ENCODE measurements around the gene CTNNBL1. TPM values are rescaled to one million over a fixed set of nuclear protein-coding genes. Genes with fewer than 3 reads are reported as not detected.
A peak's percentile ranks its signal among the peaks of the same experiment; 100 is the strongest.

CTNNBL1 gene
- total RNA-seq, 1 experiment from 2014 or later, result 49.9 TPM

GRCh38 chr20:37898233-37899104 lies 204.6 kb downstream of the CTNNBL1 start:
- BruUV-seq (replicated peaks), result no TSS peak
- ChIA-PET CTCF (no interaction called here), POLR2A (ENCODE audit: unreplicated experiment) (no interaction called here)
- TF ChIP-seq EZH2phosphoT487 (IDR thresholded peaks at IDR 0.05; ENCODE audit: borderline replicate concordance, low read length), result no peak
- TF ChIP-seq EZH2 (IDR thresholded peaks at IDR 0.05; ENCODE audit: low read length, unreplicated experiment), result no peak
- no peak for TF ChIP-seq CTCF (conservative IDR thresholded peaks at IDR 0.05; ENCODE audit: low read depth, low read length)
- no peaks in the 10 kb centered on the region for H3K27me3 ChIP-seq (ENCODE audit: low read length)
- H3K36me3 ChIP-seq (ENCODE audit: low read depth, low read length), result no peaks in the 10 kb centered on the region
- no peak for ATAC-seq
- no peak overlapping the region for H3K27ac ChIP-seq (ENCODE audit: low read length)
- no peaks in the 10 kb centered on the region for H3K9me3 ChIP-seq (ENCODE audit: low read length)
- intact Hi-C loops (cut with micrococcal nuclease), result no loop called here
- no peaks in the 10 kb centered on the region for H4K20me1 ChIP-seq (ENCODE audit: low read length)
- peak overlapping the region; percentile 15; the same call in 1 of the 2 replicates for H2AFZ ChIP-seq (ENCODE audit: low read length)
- H3K4me1 ChIP-seq (ENCODE audit: insufficient read depth, low read length), result no peaks in the 10 kb centered on the region
- H3K9ac ChIP-seq (ENCODE audit: low read length), result no peak overlapping the region
- no peaks in the 10 kb centered on the region for H3K9me2 ChIP-seq (replicated peaks; ENCODE audit: low read length)
- H3K4me2 ChIP-seq (ENCODE audit: low read length), result 0 out of 2 replicates have a peak overlapping the region, but pooled peaks have one; percentile 20
- no peaks in the 10 kb centered on the region for H3F3A ChIP-seq (ENCODE audit: low read length, unreplicated experiment)
- H3K4me3 ChIP-seq (ENCODE audit: low read length), result no peak overlapping the region
- H3K79me2 ChIP-seq (ENCODE audit: low read length), result peaks cover under 1% of the 10 kb centered on the region; the same call in 1 of the 2 replicates
- no peak for DNase-seq

GRCh38 chr20:37899105-37900045 lies 205.5 kb downstream of the CTNNBL1 start:
- BruUV-seq (replicated peaks), result no TSS peak

More at GRCh38 chr20:37899105-37900045, 205.5 kb downstream of the CTNNBL1 start:
- ChIA-PET POLR2A (ENCODE audit: unreplicated experiment) (no interaction called here), CTCF (no interaction called here)
- Histone ChIP-seq H3K36me3 (ENCODE audit: low read depth, low read length) (no peaks in the 10 kb centered on the region), H4K20me1 (ENCODE audit: low read length) (no peaks in the 10 kb centered on the region), H3K4me3 (ENCODE audit: low read length) (no peak overlapping the region), H3K9ac (ENCODE audit: low read length) (no peak overlapping the region), H3K4me1 (ENCODE audit: insufficient read depth, low read length) (no peaks in the 10 kb centered on the region), H3K27ac (ENCODE audit: low read length) (no peak overlapping the region), H3K27me3 (ENCODE audit: low read length) (no peaks in the 10 kb centered on the region), H2AFZ (ENCODE audit: low read length) (no peak overlapping the region), H3K79me2 (ENCODE audit: low read length) (peaks cover 10% of the 10 kb centered on the region; the same call in 1 of the 2 replicates), H3F3A (ENCODE audit: low read length, unreplicated experiment) (no peaks in the 10 kb centered on the region), H3K9me3 (ENCODE audit: low read length) (no peaks in the 10 kb centered on the region), H3K9me2 (replicated peaks; ENCODE audit: low read length) (no peaks in the 10 kb centered on the region), H3K4me2 (ENCODE audit: low read length) (no peak overlapping the region)
- intact Hi-C loops (cut with micrococcal nuclease), result loop anchor here (5.0 kb wide), 1 partner anchor 58 kb away; no protein-coding TSS in a partner anchor
- TF ChIP-seq EZH2 (IDR thresholded peaks at IDR 0.05; ENCODE audit: low read length, unreplicated experiment) (no peak), CTCF (conservative IDR thresholded peaks at IDR 0.05; ENCODE audit: low read depth, low read length) (no peak)
- ATAC-seq (no peak), DNase-seq (no peak)
